Lower lobe of right lung (tissue), 2 donors: ENCODE data around the gene CSDE1. TPM values are rescaled to one million over a fixed set of nuclear protein-coding genes. Genes with fewer than 3 reads are reported as not detected.

Experiments used
- ATAC-seq, 2 donors: fragments of 200-7000 bp; cut with Tn5 transposase; one replicate each; pipeline ENCODE4 v1.9.1; 2020 to 2022; ENCODE audit warnings: mild to moderate bottlenecking in 2 of 2, moderate library complexity in 2 of 2
- DNase-seq: peaks from one replicate; pipeline ENCODE4 v3.0.0-alpha.2; 2020
- H3K27ac ChIP-seq: fragments of 200-600 bp; one replicate; pipeline ENCODE4 v1.8.0; 2022
- H3K27me3 ChIP-seq: fragments of 200-600 bp; one replicate; pipeline ENCODE4 v1.8.0; 2022; ENCODE audit warnings: low read depth
- H3K36me3 ChIP-seq: fragments of 200-600 bp; one replicate; pipeline ENCODE4 v1.8.0; 2022; ENCODE audit warnings: mild to moderate bottlenecking
- H3K4me1 ChIP-seq: fragments of 200-600 bp; one replicate; pipeline ENCODE4 v1.8.0; 2022
- H3K4me3 ChIP-seq: fragments of 200-600 bp; one replicate; pipeline ENCODE4 v1.8.0; 2022; ENCODE audit warnings: mild to moderate bottlenecking
- H3K9me3 ChIP-seq: fragments of 200-600 bp; one replicate; pipeline ENCODE4 v1.8.0; 2022
- CTCF ChIP-seq: fragments of 200-600 bp; IDR thresholded peaks from one replicate; pipeline ENCODE4 v1.8.0; 2022; ENCODE audit warnings: antibody characterized with exemption, mild to moderate bottlenecking
- intact Hi-C: fragments of 100-400 bp; cut with DNase I; formaldehyde crosslinking; loops from one replicate; pipeline ENCODE4 v1.11.0; 2022
- total RNA-seq: library from RNA; stranded (reverse); fragmentation: NEBNext Ultra II Directional; extraction: Animal tissue kit (Norgen Biotek cat#: 25700); gene quantifications from one replicate; pipeline ENCODE4 v1.2.1, GENCODE V29; 2021
- donor health status: DM: no; HTN: yes; CAD: no; lungs with severe emphysema.

The CSDE1 gene
- total RNA-seq, 1 donor from 2014 or later = 543 TPM

- no peaks in the 10 kb centered on the region for H3K9me3 ChIP-seq
- no peak overlapping the region for H3K4me3 ChIP-seq
- intact Hi-C loops = no loop called here
- TF ChIP-seq CTCF = no peak
- peaks cover 88% of the 10 kb centered on the region for H3K4me1 ChIP-seq
- no peaks in the 10 kb centered on the region for H3K27me3 ChIP-seq
- peaks cover 21% of the 10 kb centered on the region for H3K36me3 ChIP-seq
- ATAC-seq (no peak), DNase-seq (no peak)
- no peak overlapping the region for H3K27ac ChIP-seq
These were observed 4.6 kb downstream of the CSDE1 start for GRCh38 chr1:114753143-114753542.

- no peak for ATAC-seq
- peaks cover 84% of the 10 kb centered on the region for H3K4me1 ChIP-seq
- no peak for DNase-seq
- no peaks in the 10 kb centered on the region for H3K27me3 ChIP-seq
- no peak overlapping the region for H3K4me3 ChIP-seq
- intact Hi-C loops = no loop called here
- no peak for TF ChIP-seq CTCF
- peaks cover 45% of the 10 kb centered on the region for H3K36me3 ChIP-seq
- H3K9me3 ChIP-seq = no peaks in the 10 kb centered on the region
- H3K27ac ChIP-seq = no peak overlapping the region
These were observed 7.0 kb downstream of the CSDE1 start for GRCh38 chr1:114750780-114751179.

- TF ChIP-seq CTCF = no peak
- H3K4me1 ChIP-seq = peaks cover 74% of the 10 kb centered on the region
- H3K36me3 ChIP-seq = peaks cover 54% of the 10 kb centered on the region
- ATAC-seq (peak in 1 of 2 donors; percentile 53), DNase-seq (no peak)
- no peaks in the 10 kb centered on the region for H3K27me3 ChIP-seq
- intact Hi-C loops = no loop called here
- no peaks in the 10 kb centered on the region for H3K9me3 ChIP-seq
- H3K4me3 ChIP-seq = no peak overlapping the region
- no peak overlapping the region for H3K27ac ChIP-seq
These were observed 7.9 kb downstream of the CSDE1 start for GRCh38 chr1:114749835-114750234.

GRCh38 chr1:114746450-114747121, 11.2 kb downstream of the CSDE1 start:
- no peak overlapping the region for H3K4me3 ChIP-seq
- ATAC-seq (no peak), DNase-seq (no peak)
- no peak for TF ChIP-seq CTCF
- no peaks in the 10 kb centered on the region for H3K27me3 ChIP-seq
- H3K4me1 ChIP-seq = peaks cover 42% of the 10 kb centered on the region
- H3K27ac ChIP-seq = no peak overlapping the region
- intact Hi-C loops = no loop called here
- H3K36me3 ChIP-seq = peaks cover 79% of the 10 kb centered on the region
- no peaks in the 10 kb centered on the region for H3K9me3 ChIP-seq

GRCh38 chr1:114745291-114745690, 12.5 kb downstream of the CSDE1 start:
- DNase-seq (no peak), ATAC-seq (no peak)
- Histone ChIP-seq H3K36me3 (peaks cover 90% of the 10 kb centered on the region), H3K4me1 (peaks cover 29% of the 10 kb centered on the region), H3K27ac (no peak overlapping the region), H3K9me3 (no peaks in the 10 kb centered on the region), H3K4me3 (no peak overlapping the region), H3K27me3 (no peaks in the 10 kb centered on the region)
- TF ChIP-seq CTCF = no peak
- intact Hi-C loops = no loop called here
